ENCODE measurements around the gene PRPF40B. TPM values are rescaled to one million over a fixed set of nuclear protein-coding genes. Genes with fewer than 3 reads are reported as not detected.

PRPF40B gene
- total and polyA plus RNA-seq, 9 of the 15 experiments (the other 6 are each of a cell fraction or from before 2014, with no cell fraction given) = 0.55 to 10.6 (median 4.8) TPM

GRCh38 chr12:49636979-49637755 lies 13.8 kb downstream of the PRPF40B start:
- Histone ChIP-seq H3K4me3 (no peak overlapping the region), H2AFZ (ENCODE audit: low read depth, low read length) (peak overlapping the region; percentile 82), H3K9me3 (replicated peaks; ENCODE audit: control insufficient read depth, insufficient read depth, low read depth, low read length) (no peaks in the 10 kb centered on the region), H3K27ac (ENCODE audit: extremely low read depth, low read depth, low read length) (no peak overlapping the region), H3K36me3 (ENCODE audit: control insufficient read depth, insufficient read depth, low read length) (no peaks in the 10 kb centered on the region), H3K4me2 (ENCODE audit: insufficient read depth, low read length) (no peak overlapping the region), H3K4me1 (replicated peaks in 1 of 2; ENCODE audit: control insufficient read depth in 2 of 2, insufficient read depth in 2 of 2, low read length in 2 of 2) (peaks cover 3 to 12% of the 10 kb centered on the region in 2 experiments; a peak in 3 of 5 replicates), H3K9me1 (ENCODE audit: control insufficient read depth, insufficient read depth, low read length) (no peaks in the 10 kb centered on the region), H3K79me2 (ENCODE audit: control insufficient read depth, insufficient read depth, low read length) (no peaks in the 10 kb centered on the region), H3K9ac (ENCODE audit: insufficient read depth in 1 of 2, low read depth in 2 of 2, low read length in 2 of 2) (no peak overlapping the region), H4K20me1 (replicated peaks; ENCODE audit: control insufficient read depth, insufficient read depth, low read length) (no peaks in the 10 kb centered on the region), H3K27me3 (ENCODE audit: control insufficient read depth in 2 of 2, insufficient read depth in 2 of 2, low read length in 2 of 2) (no peaks in the 10 kb centered on the region)
- peak; percentile 70 to 74 (median 72) for DNase-seq (ENCODE audit: extremely low read depth in 1 of 4, low spot score in 3 of 4)
- peak; percentile 84 for FAIRE-seq
- in situ Hi-C loops (cut with MboI) = no loop called here
- no TSS peak for BruUV-seq (replicated peaks)
- ChIA-PET POLR2A (interaction anchor here (0.5 to 3.2 kb wide), 9 partner anchors 10 to 418 kb away, joined by 3 to 18 read pairs (median 4); partner anchors contain the start of gene TMBIM6), CTCF (ENCODE audit: low intra/inter-chr PET ratio) (interaction anchor here (0.5 to 1.0 kb wide), 2 partner anchors 70 to 104 kb away, joined by 3 read pairs; partner anchors contain the start of gene FMNL3)
- 44% methylated on average over 6 of the region's 9 CpGs for WGBS (ENCODE audit: insufficient coverage, low coverage, missing lambda C conversion rate)
- peak; percentile 95 for ATAC-seq
- intact Hi-C loops (cut with micrococcal nuclease) = loop anchor here (2.0 kb wide), 1 partner anchor 70 kb away; the partner anchor contains the start of gene FMNL3
- no peak for TF ChIP-seq NFIC (IDR thresholded peaks at IDR 0.05)
- TF ChIP-seq MAFF (IDR thresholded peaks at IDR 0.05; ENCODE audit: low read length) = no peak
- no peak for TF ChIP-seq ZFP91 (CRISPR knock-in tag; IDR thresholded peaks at IDR 0.05)
- TF ChIP-seq NFE2 (IDR thresholded peaks at IDR 0.05; ENCODE audit: low read depth) = peak; percentile 85
- TF ChIP-seq FOXK2 (conservative IDR thresholded peaks at IDR 0.05 in 1 of 2, IDR thresholded peaks at IDR 0.05 in 1 of 2; ENCODE audit: low read depth in 2 of 2) = peak; percentile 80 to 83
- TF ChIP-seq ZMIZ1 (IDR thresholded peaks at IDR 0.05; ENCODE audit: low read depth in 2 of 2, low read length in 2 of 2) = no peak
- TF ChIP-seq ZNF133 (CRISPR knock-in tag; IDR thresholded peaks at IDR 0.05) = no peak
- peak; percentile 46 for TF ChIP-seq MAFG (tag; conservative IDR thresholded peaks at IDR 0.05)
- TF ChIP-seq BACH1 (tag; IDR thresholded peaks at IDR 0.05) = no peak
- no peak for TF ChIP-seq GABPB2 (CRISPR knock-in tag; conservative IDR thresholded peaks at IDR 0.05)
- no peak for TF ChIP-seq KLF16 (IDR thresholded peaks at IDR 0.05)
- TF ChIP-seq C11orf30 (IDR thresholded peaks at IDR 0.05; ENCODE audit: low read depth) = 0 out of 2 replicates have a peak, but pooled peaks have one; percentile 22
- TF ChIP-seq ETV5 (CRISPR knock-in tag; IDR thresholded peaks at IDR 0.05; ENCODE audit: low read depth) = no peak
- no peak for TF ChIP-seq DDX20 (tag; IDR thresholded peaks at IDR 0.05; ENCODE audit: low read depth)
- TF ChIP-seq BRD9 (IDR thresholded peaks at IDR 0.05; ENCODE audit: low read depth, partially characterized antibody) = no peak
- TF ChIP-seq NR0B1 (IDR thresholded peaks at IDR 0.05; ENCODE audit: partially characterized antibody) = no peak

Data from K562 (cell line).